GM18951 (cell line): ENCODE measurements around the gene SLC10A6.
"Not testable (repeated sequence)": the region's sequence is repeated elsewhere in the genome, so short reads cannot be mapped to it uniquely, and the experiment has no call there.

ENCODE experiments used
- POLR2A ChIP-seq: IDR thresholded peaks from 4 replicates; pipeline ENCODE4 v1.6.1; 2011; ENCODE audit warnings: mild to moderate bottlenecking; ENCODE audit not compliant: insufficient read length, insufficient read depth; ENCODE audit errors: extremely low read depth
- in situ Hi-C: fragments of 300-500 bp; cut with MboI; formaldehyde crosslinking; loops from one replicate; pipeline ENCODE4 v1.12.0; 2022; ENCODE audit warnings: low sequenced_read_pairs, mixed read lengths, inconsistent platforms; ENCODE audit not compliant: unreplicated experiment

The SLC10A6 gene

GRCh38 chr4:86848732-86849619 lies at the start of gene SLC10A6:
SLC10A6 (minus strand) TSS chr4:86849384; CDS start chr4:86849115, 269 bp downstream.
- in situ Hi-C loops: no loop called here

GRCh38 chr4:86898562-86898961 lies 49.4 kb upstream of the SLC10A6 start:
- no peak for TF ChIP-seq POLR2A
- in situ Hi-C loops: no loop called here

More at GRCh38 chr4:86848732-86849619, at the start of gene SLC10A6:
- no peak for TF ChIP-seq POLR2A

- TF ChIP-seq POLR2A: no peak
- in situ Hi-C loops: no loop called here
These were observed 47.4 kb upstream of the SLC10A6 start for GRCh38 chr4:86896596-86896995.

GRCh38 chr4:86895692-86896488 lies 46.7 kb upstream of the SLC10A6 start:
- in situ Hi-C loops: no loop called here
- TF ChIP-seq POLR2A: no peak

GRCh38 chr4:86894455-86894854 lies 45.3 kb upstream of the SLC10A6 start:
- in situ Hi-C loops: loop anchor here (5.0 kb wide), 1 partner anchor 397 kb away; no protein-coding TSS in a partner anchor
- no peak for TF ChIP-seq POLR2A

- no peak for TF ChIP-seq POLR2A
- in situ Hi-C loops: loop anchor here (5.0 kb wide), 1 partner anchor 396 kb away; no protein-coding TSS in a partner anchor
These were observed 44.0 kb upstream of the SLC10A6 start for GRCh38 chr4:86893136-86893535.

GRCh38 chr4:86892636-86892960 lies 43.4 kb upstream of the SLC10A6 start:
- TF ChIP-seq POLR2A: no peak
- in situ Hi-C loops: loop anchor here (5.0 kb wide), 1 partner anchor 395 kb away; no protein-coding TSS in a partner anchor

GRCh38 chr4:86891762-86892635 lies 42.8 kb upstream of the SLC10A6 start, which contains the start of gene C4orf36:
C4orf36 (minus strand) TSS chr4:86892422; CDS start chr4:86891520, 902 bp downstream.
- TF ChIP-seq POLR2A: no peak
- in situ Hi-C loops: loop anchor here (5.0 kb wide), 1 partner anchor 395 kb away; no protein-coding TSS in a partner anchor

GRCh38 chr4:86890790-86891189 lies 41.6 kb upstream of the SLC10A6 start:
- in situ Hi-C loops: loop anchor here (5.0 kb wide), 1 partner anchor 393 kb away; no protein-coding TSS in a partner anchor
- TF ChIP-seq POLR2A: no peak

GRCh38 chr4:86879641-86880040 lies 30.5 kb upstream of the SLC10A6 start:
- in situ Hi-C loops: no loop called here
- TF ChIP-seq POLR2A: no peak

- in situ Hi-C loops: no loop called here
- TF ChIP-seq POLR2A: no peak
These were observed 29.5 kb upstream of the SLC10A6 start for GRCh38 chr4:86878640-86879039.

- in situ Hi-C loops: no loop called here
- TF ChIP-seq POLR2A: no peak
These were observed 27.9 kb upstream of the SLC10A6 start for GRCh38 chr4:86876894-86877685.

- in situ Hi-C loops: not testable (repeated sequence)
These were observed 26.3 kb upstream of the SLC10A6 start for GRCh38 chr4:86875436-86875835.
